ENCODE results near the gene PURA.

PURA gene

DNA sequence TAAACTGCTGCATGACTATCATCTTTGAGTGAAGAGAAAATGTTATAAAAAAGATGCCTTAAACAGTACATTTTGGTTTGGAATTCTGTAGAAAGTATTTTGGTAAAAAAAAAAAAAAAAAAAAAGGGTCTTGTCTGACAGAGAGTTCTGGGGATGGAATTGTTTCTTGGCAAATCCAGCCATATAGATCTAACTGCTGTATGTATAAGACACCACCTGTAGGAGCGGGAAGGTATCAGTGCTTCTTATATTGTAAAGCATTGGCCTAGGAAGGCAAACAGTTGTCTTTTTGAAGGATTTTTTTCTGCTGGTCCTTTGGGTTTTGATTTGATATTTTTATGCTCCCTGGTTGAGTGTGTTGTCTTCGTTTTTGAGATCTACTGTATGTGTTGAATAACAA lies 2.8 kb downstream of the PURA start:
- TF ChIP-seq, protein P1, sequence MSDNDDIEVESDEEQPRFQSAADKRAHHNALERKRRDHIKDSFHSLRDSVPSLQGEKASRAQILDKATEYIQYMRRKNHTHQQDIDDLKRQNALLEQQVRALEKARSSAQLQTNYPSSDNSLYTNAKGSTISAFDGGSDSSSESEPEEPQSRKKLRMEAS (IDR thresholded peaks at IDR 0.05) = no peak
- no peak for TF ChIP-seq EGR1 (IDR thresholded peaks at IDR 0.05)
- TF ChIP-seq CEBPB (IDR thresholded peaks at IDR 0.05) = no peak
- TF ChIP-seq EP300 (IDR thresholded peaks at IDR 0.05; ENCODE audit: borderline replicate concordance) = no peak
- no peak for TF ChIP-seq TCF12 (IDR thresholded peaks at IDR 0.05; ENCODE audit: low read depth)
- no peak for TF ChIP-seq TEAD4 (IDR thresholded peaks at IDR 0.05)
- no peak for TF ChIP-seq YY1 (IDR thresholded peaks at IDR 0.05; ENCODE audit: low read depth)
- no peak for TF ChIP-seq CREB1 (IDR thresholded peaks at IDR 0.05; ENCODE audit: low read depth)
- TF ChIP-seq NFIC (IDR thresholded peaks at IDR 0.05) = no peak
- TF ChIP-seq, protein P2, sequence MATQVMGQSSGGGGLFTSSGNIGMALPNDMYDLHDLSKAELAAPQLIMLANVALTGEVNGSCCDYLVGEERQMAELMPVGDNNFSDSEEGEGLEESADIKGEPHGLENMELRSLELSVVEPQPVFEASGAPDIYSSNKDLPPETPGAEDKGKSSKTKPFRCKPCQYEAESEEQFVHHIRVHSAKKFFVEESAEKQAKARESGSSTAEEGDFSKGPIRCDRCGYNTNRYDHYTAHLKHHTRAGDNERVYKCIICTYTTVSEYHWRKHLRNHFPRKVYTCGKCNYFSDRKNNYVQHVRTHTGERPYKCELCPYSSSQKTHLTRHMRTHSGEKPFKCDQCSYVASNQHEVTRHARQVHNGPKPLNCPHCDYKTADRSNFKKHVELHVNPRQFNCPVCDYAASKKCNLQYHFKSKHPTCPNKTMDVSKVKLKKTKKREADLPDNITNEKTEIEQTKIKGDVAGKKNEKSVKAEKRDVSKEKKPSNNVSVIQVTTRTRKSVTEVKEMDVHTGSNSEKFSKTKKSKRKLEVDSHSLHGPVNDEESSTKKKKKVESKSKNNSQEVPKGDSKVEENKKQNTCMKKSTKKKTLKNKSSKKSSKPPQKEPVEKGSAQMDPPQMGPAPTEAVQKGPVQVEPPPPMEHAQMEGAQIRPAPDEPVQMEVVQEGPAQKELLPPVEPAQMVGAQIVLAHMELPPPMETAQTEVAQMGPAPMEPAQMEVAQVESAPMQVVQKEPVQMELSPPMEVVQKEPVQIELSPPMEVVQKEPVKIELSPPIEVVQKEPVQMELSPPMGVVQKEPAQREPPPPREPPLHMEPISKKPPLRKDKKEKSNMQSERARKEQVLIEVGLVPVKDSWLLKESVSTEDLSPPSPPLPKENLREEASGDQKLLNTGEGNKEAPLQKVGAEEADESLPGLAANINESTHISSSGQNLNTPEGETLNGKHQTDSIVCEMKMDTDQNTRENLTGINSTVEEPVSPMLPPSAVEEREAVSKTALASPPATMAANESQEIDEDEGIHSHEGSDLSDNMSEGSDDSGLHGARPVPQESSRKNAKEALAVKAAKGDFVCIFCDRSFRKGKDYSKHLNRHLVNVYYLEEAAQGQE (IDR thresholded peaks at IDR 0.05; ENCODE audit: low read depth) = no peak
- TF ChIP-seq TAF1 (IDR thresholded peaks at IDR 0.05; ENCODE audit: low read depth) = no peak
- TF ChIP-seq RAD21 (IDR thresholded peaks at IDR 0.05; ENCODE audit: low read depth) = no peak
- no peak for TF ChIP-seq ZBTB7A (IDR thresholded peaks at IDR 0.05; ENCODE audit: low read depth)
- TF ChIP-seq, protein P3, sequence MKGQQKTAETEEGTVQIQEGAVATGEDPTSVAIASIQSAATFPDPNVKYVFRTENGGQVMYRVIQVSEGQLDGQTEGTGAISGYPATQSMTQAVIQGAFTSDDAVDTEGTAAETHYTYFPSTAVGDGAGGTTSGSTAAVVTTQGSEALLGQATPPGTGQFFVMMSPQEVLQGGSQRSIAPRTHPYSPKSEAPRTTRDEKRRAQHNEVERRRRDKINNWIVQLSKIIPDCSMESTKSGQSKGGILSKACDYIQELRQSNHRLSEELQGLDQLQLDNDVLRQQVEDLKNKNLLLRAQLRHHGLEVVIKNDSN (IDR thresholded peaks at IDR 0.05) = no peak
- TF ChIP-seq FOXM1 (IDR thresholded peaks at IDR 0.05; ENCODE audit: borderline replicate concordance, low read depth) = no peak

DNA sequence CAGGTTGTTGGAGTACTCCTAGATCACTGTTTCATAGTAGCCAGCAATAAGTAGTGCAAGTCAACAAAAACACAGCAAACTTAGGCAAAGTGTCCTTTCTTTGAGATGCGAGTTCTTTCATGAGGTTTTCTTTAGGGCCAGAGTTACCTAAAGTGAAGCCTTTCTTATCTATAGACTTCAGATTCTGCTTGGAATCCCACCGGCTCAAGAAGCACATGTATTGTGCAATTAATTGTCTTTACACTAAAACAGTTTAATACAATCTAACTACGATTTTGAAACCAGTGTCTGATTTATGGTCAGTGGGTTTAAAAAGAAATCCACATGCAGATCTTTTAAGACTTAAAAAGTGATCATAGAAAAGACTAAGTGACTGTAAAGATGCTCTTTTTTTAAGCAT lies 3.6 kb downstream of the PURA start:
- TF ChIP-seq YY1 (IDR thresholded peaks at IDR 0.05; ENCODE audit: low read depth) (no peak), TEAD4 (IDR thresholded peaks at IDR 0.05) (no peak), NFIC (IDR thresholded peaks at IDR 0.05) (no peak), TCF12 (IDR thresholded peaks at IDR 0.05; ENCODE audit: low read depth) (no peak), ZBTB7A (IDR thresholded peaks at IDR 0.05; ENCODE audit: low read depth) (no peak), EP300 (IDR thresholded peaks at IDR 0.05; ENCODE audit: borderline replicate concordance) (no peak), FOXM1 (IDR thresholded peaks at IDR 0.05; ENCODE audit: borderline replicate concordance, low read depth) (no peak), CREB1 (IDR thresholded peaks at IDR 0.05; ENCODE audit: low read depth) (no peak), CEBPB (IDR thresholded peaks at IDR 0.05) (no peak), EGR1 (IDR thresholded peaks at IDR 0.05) (no peak), TAF1 (IDR thresholded peaks at IDR 0.05; ENCODE audit: low read depth) (no peak), RAD21 (IDR thresholded peaks at IDR 0.05; ENCODE audit: low read depth) (no peak)
- TF ChIP-seq, protein P2 (IDR thresholded peaks at IDR 0.05; ENCODE audit: low read depth) = no peak
- TF ChIP-seq, protein P3 (IDR thresholded peaks at IDR 0.05) = no peak
- TF ChIP-seq, protein P1 (IDR thresholded peaks at IDR 0.05) = no peak

DNA sequence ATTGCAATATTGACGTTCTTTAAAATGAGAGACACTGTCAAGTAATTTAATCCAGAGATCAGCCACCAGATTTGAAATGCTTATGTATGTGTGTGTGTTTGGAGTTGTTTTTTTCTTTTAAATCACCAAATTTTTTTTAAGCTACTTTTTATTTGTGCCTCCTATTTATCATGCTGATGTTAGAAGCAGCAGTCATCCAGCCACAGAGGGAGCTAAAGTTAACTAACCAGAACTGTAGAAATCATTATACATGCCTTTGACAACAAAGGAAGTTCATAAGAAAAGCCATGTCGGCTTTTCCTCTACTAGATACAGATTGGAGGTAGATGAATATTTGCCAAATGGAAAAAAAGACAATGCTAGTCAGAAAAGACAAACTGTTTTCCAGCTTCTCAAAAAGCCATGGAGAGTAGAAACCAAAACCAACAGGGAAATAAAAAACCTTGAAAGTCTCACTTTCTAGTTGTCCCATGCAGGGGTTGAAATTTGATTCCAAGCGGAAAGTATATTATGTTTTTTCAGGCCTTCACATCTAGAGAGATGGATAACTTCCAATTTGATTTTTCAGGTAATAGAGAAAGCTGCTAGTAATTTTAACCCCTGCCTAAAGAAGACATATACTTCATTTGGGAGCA lies 4.5 kb downstream of the PURA start:
- TF ChIP-seq RAD21 (IDR thresholded peaks at IDR 0.05; ENCODE audit: low read depth) (no peak), TAF1 (IDR thresholded peaks at IDR 0.05; ENCODE audit: low read depth) (no peak), CREB1 (IDR thresholded peaks at IDR 0.05; ENCODE audit: low read depth) (no peak), EP300 (IDR thresholded peaks at IDR 0.05; ENCODE audit: borderline replicate concordance) (no peak)

DNA sequence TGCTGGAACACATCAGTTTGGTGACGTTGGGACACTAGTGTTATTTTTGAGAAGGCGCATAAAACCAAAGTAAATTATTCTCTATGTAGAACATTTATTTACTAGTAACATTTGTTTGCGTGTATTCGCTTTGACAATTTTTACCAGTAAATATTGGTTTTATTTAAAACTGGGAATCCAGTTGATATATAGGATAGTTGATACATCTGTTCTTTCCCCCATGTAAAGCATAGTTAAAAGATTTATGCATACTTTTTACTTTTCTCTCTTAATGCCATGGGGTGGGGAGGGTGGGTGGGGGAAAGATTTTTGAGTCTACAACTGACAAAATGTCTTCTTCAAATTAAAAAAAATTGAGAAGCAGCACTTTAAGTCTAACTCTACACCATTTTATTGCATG lies 11.7 kb downstream of the PURA start, which contains the start of gene IGIP:
Gene IGIP, plus strand, starts transcription at position 301 of the 400 bp plus-strand sequence. CDS start 2,540 bp downstream, outside the sequence.
- TF ChIP-seq NFIC (IDR thresholded peaks at IDR 0.05) (no peak), YY1 (IDR thresholded peaks at IDR 0.05; ENCODE audit: low read depth) (no peak), CREB1 (IDR thresholded peaks at IDR 0.05; ENCODE audit: low read depth) (no peak), EGR1 (IDR thresholded peaks at IDR 0.05) (no peak), TAF1 (IDR thresholded peaks at IDR 0.05; ENCODE audit: low read depth) (no peak), CEBPB (IDR thresholded peaks at IDR 0.05) (no peak), FOXM1 (IDR thresholded peaks at IDR 0.05; ENCODE audit: borderline replicate concordance, low read depth) (no peak), ZBTB7A (IDR thresholded peaks at IDR 0.05; ENCODE audit: low read depth) (no peak), TCF12 (IDR thresholded peaks at IDR 0.05; ENCODE audit: low read depth) (no peak), RAD21 (IDR thresholded peaks at IDR 0.05; ENCODE audit: low read depth) (no peak), EP300 (IDR thresholded peaks at IDR 0.05; ENCODE audit: borderline replicate concordance) (no peak), TEAD4 (IDR thresholded peaks at IDR 0.05) (no peak)
- TF ChIP-seq, protein P1 (IDR thresholded peaks at IDR 0.05) = no peak
- TF ChIP-seq, protein P3 (IDR thresholded peaks at IDR 0.05) = no peak
- TF ChIP-seq, protein P2 (IDR thresholded peaks at IDR 0.05; ENCODE audit: low read depth) = no peak
